Measurements from ENCODE around the gene NRF1.

DNA sequence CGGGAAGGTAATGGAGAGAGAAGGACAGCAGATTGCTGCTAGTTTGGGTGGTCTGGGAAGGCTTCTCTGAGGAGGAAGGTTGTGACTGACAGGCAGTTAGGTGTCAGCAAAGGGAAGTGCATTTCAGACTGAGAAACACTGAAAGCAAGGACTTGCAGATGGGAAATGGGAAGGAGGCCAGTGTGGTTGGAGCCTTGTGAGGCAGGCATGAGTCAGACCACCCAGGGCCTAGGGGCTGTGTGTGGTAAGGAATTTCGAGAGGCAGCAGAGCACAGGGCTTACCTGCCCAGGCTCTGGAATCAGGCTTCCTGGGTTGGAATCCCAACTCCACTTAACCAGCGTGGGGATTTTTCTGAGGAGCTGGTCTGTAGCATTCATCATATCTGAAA lies 53.5 kb downstream of the NRF1 start:
- TF ChIP-seq POLR2A (IDR thresholded peaks at IDR 0.05; ENCODE audit: extremely low read depth, insufficient read length) (no peak), MYC (IDR thresholded peaks at IDR 0.05; ENCODE audit: low read depth, low read length) (no peak)
- TF ChIP-seq, protein P1, sequence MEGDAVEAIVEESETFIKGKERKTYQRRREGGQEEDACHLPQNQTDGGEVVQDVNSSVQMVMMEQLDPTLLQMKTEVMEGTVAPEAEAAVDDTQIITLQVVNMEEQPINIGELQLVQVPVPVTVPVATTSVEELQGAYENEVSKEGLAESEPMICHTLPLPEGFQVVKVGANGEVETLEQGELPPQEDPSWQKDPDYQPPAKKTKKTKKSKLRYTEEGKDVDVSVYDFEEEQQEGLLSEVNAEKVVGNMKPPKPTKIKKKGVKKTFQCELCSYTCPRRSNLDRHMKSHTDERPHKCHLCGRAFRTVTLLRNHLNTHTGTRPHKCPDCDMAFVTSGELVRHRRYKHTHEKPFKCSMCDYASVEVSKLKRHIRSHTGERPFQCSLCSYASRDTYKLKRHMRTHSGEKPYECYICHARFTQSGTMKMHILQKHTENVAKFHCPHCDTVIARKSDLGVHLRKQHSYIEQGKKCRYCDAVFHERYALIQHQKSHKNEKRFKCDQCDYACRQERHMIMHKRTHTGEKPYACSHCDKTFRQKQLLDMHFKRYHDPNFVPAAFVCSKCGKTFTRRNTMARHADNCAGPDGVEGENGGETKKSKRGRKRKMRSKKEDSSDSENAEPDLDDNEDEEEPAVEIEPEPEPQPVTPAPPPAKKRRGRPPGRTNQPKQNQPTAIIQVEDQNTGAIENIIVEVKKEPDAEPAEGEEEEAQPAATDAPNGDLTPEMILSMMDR (IDR thresholded peaks at IDR 0.05; ENCODE audit: low read depth, low read length), result no peak
